Measurements from ENCODE around the gene NCF4. TPM values are rescaled to one million over a fixed set of nuclear protein-coding genes. Genes with fewer than 3 reads are reported as not detected.

NCF4 gene
- polyA plus RNA-seq, 5 donors, result 2.7 to 5.0 (median 3.6) TPM

DNA sequence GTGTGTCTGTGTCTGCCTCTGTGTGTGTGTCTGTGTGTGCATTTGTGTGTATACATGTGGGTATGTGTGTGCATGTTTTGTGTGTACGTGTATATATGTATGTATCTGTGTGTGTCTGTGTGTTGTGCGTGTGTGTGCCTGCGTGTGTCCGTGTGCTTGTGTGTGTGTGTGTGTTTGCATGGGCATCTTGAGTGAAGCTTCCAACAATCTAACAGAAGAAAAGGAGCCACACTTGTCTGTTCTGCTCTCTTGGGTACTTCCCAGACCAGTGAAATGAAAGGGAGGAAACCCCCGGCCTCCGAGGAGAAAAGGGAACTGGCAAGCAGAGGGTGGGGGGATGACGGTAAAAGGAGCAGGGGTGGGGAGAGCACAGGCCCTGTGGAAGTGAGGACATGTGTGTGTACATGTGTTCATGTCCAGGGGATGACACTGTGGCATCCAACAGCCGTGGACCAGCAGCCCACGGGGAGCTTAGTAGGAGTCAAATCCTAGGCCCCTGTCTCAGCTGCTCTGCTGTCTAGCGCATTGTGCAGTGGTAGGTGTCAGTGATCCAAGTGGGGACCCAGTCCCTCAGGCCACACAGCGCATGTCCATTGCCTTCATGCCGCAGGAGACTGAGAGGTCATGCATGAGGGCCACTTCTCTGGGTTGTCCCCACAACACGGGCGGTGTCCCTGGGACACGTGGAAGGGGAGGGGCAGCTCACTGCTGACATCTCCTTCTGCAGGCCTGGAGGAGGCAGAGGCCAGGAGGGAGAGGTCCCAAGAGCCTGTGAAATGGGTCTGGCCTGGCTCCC, 60.7 kb downstream of the NCF4 start:
- DNase-seq, result no peak

DNA sequence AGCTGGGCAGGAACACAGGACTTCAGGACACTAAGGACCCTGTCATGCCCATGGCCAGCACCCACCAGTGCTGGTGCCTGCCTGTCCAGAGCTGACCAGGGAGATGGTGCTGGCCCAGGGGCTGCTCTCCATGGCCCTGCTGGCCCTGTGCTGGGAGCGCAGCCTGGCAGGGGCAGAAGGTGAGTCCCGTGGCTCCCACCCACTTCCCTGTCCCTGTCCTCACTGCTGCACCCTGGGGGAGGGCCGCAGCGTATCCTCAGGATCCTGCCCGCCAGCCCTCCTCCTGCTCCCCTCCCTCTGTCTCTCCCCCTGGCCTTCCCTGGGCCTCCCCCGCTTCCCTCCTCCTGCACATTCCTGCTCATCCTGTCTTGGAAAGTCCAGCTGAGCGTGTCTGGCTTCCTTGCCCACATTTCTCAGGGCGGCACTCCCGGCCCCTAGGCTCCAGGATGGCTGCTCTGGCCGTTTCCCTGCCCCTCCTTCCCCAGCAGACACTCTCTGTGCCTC, 61.4 kb downstream of the NCF4 start:
- no peak for DNase-seq

DNA sequence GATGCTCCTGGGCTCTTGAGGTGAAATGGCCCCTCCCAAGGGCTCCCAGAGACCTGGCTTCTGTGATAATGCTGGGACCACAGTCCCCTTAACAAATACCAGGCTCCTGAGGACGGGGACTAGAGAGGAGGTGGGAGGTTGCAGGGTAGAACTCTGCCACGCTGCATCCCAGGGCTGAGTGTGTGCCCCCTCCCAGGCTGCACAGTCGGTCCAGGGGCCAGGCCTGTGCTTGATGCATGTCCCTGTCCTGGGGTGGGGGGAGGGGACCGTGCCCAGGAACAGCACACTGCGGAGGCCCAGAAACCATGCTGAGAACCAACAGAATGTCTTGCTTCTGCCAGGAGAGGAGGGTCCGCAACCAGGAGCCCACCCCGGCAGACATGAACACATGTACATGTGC, 61.9 kb downstream of the NCF4 start:
- DNase-seq, result no peak

DNA sequence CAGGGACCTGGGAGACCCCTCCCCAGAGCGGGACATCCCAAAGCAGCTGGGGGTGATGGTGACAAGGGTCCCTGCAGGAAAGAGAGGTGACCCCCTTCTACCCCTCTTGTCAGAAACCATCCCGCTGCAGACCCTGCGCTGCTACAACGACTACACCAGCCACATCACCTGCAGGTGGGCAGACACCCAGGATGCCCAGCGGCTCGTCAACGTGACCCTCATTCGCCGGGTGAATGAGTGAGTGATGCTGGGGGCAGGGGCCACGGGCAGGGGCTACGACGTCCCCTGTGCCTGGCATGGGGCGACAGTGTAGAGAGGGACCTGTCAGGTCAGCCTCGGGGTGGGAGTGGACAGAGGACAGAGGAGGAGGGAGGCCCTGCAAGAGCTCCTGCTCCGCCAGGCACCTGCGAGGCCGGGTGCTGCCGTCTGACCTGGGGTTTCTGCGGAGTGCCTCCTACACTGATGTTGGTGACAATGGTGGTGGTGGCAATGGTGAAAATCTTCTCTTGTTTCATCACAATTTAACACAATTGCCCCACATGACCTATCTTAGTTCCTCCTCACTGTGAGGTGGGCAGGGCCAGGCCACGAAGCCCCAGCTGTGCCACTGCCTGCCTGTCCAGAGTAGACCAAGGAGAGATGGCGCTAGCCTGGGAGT, 62.5 kb downstream of the NCF4 start:
- DNase-seq, result no peak

DNA sequence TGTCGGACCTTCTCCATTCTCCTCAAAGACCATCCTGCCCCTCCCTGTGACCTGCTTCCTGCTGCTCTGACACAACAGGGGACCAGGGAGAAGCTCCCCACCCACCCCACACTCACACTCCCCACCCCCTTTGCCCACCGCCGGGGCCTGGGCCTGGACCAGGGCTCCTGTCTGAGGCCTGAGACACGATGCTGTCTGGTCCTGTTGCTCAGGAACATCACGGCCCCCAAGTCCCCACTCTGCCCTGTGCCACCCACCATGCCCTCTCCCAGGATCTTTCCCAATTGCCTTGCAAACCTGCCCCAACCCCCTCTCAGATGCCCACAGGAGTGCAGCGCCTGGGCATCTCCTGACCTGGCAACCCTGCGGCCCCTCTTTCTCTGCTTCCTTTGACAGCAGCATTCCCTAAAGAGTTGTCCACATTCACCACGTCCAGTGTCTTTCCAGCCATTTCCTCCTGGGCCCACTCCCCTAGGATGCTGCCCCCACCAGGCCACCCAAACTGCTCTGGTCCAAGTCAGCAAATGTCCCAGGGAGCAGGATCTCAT, 63.4 kb downstream of the NCF4 start:
- DNase-seq, result no peak

DNA sequence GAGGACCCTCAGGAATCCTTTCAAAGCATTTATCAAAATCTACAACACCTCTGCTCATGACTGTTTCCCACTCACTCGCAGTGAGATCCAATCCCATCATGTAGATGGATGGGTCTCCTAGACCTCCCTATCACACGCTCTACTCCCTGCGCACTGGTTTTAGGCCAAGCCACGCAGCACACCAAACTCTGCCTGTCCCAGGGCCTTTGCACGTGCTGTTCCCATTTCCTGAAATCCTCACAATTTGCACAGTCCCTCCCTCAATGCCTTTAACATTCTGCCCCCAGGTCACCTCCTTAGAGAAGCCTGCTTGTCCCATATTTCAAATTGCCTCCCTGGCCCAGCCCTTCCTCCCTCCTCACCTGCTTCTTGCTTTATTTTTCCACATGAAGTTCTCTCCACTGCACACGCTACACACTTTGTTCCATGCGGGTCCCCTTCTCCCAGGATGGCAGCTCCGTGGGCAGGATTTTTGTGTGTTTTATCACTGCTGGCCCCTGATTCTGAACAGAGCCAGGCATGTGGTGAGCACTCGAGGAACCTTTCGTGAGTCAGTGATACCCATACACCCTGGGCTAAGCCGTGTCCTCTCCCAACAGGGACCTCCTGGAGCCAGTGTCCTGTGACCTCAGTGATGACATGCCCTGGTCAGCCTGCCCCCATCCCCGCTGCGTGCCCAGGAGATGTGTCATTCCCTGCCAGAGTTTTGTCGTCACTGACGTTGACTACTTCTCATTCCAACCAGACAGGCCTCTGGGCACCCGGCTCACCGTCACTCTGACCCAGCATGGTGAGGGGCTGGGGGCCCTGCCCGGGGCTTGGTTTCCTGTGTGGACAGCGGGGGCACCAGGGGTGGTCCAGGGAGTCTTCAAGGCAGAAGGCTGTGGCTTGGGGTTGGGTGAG, 64.8 kb downstream of the NCF4 start:
- DNase-seq, result no peak

- DNase-seq, result no peak
Measured at GRCh38 chr22:36926309-36926708, 65.5 kb downstream of the NCF4 start.

GRCh38 chr22:36926721-36927435, 66.1 kb downstream of the NCF4 start:
- no peak for DNase-seq

Other genes with a start within 250 kb of the NCF4 start
- not detected for gene CACNG2, start 157.3 kb upstream of the NCF4 start, polyA plus RNA-seq (ENCODE audit: insufficient read depth in 1 of 5, insufficient read length in 5 of 5, low replicate concordance in 1 of 5)
- gene IFT27, start 84.9 kb upstream of the NCF4 start, polyA plus RNA-seq (ENCODE audit: insufficient read depth in 1 of 5, insufficient read length in 5 of 5, low replicate concordance in 1 of 5), result 10 to 100 TPM; 42.4 to 52.2 (median 50.1) TPM
- 1 to 10 TPM in 1 of 5 donors, under 1 TPM in 1, not detected in 3; 0.55 to 1.0 TPM for gene PVALB, start 44.0 kb upstream of the NCF4 start, polyA plus RNA-seq (ENCODE audit: insufficient read depth in 1 of 5, insufficient read length in 5 of 5, low replicate concordance in 1 of 5)
- gene CSF2RB, start 52.6 kb downstream of the NCF4 start, polyA plus RNA-seq (ENCODE audit: insufficient read depth in 1 of 5, insufficient read length in 5 of 5, low replicate concordance in 1 of 5), result 1 to 10 TPM; 2.7 to 4.1 (median 3.6) TPM
- gene TST, start 158.4 kb downstream of the NCF4 start, polyA plus RNA-seq (ENCODE audit: insufficient read depth in 1 of 5, insufficient read length in 5 of 5, low replicate concordance in 1 of 5), result 10 to 100 TPM; 13.8 to 31.4 (median 17.4) TPM
- 10 to 100 TPM; 33.7 to 82.8 (median 47.3) TPM for gene MPST, start 158.7 kb downstream of the NCF4 start, polyA plus RNA-seq (ENCODE audit: insufficient read depth in 1 of 5, insufficient read length in 5 of 5, low replicate concordance in 1 of 5)
- 10 to 100 TPM; 24.5 to 38.0 (median 27.3) TPM for gene KCTD17, start 190.7 kb downstream of the NCF4 start, polyA plus RNA-seq (ENCODE audit: insufficient read depth in 1 of 5, insufficient read length in 5 of 5, low replicate concordance in 1 of 5)
- under 1 TPM; 0.36 to 0.79 (median 0.61) TPM for gene TMPRSS6, start 248.7 kb downstream of the NCF4 start, polyA plus RNA-seq (ENCODE audit: insufficient read depth in 1 of 5, insufficient read length in 5 of 5, low replicate concordance in 1 of 5)

Data from right lung (tissue), 5 donors.